ENCODE results near the gene ABCC4. TPM values are rescaled to one million over a fixed set of nuclear protein-coding genes. Genes with fewer than 3 reads are reported as not detected.
A peak's percentile ranks its signal among the peaks of the same experiment; 100 is the strongest.

ABCC4 gene
- total and polyA plus RNA-seq, 9 of the 15 experiments (the other 6 are each of a cell fraction or from before 2014, with no cell fraction given), result 9.4 to 46.1 (median 25.4) TPM

DNA sequence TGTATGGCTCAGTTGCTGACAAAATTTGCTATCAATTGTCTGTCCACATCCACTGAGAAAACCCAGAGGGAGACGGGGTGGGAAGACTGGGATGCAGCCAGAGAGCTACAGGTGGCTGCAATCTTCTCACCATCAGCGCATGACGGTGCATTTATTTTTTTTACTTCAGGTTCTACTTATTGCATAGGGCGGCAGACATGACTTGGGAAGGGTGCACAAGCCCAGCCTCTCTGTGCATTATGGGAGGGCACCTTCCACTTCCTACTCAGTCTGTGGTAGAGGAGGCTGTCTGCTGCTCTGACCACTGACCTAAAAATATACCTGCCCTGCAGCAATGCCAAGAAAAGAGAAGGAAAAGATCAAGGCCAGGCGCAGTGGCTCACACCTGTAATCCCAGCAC lies 73.1 kb downstream of the ABCC4 start:
- in situ Hi-C loops (cut with MboI) (no loop called here), intact Hi-C loops (cut with micrococcal nuclease) (loop anchor here (5.0 kb wide), 1 partner anchor 44 kb away; no protein-coding TSS in a partner anchor)
- no peaks in the 10 kb centered on the region for H3K27me3 ChIP-seq (ENCODE audit: control insufficient read depth in 2 of 2, insufficient read depth in 2 of 2, low read length in 2 of 2)
- DNase-seq (ENCODE audit: extremely low read depth in 1 of 4, low spot score in 3 of 4), result peak in 1 of 4 experiments; percentile 14
- H3K9ac ChIP-seq (ENCODE audit: insufficient read depth in 1 of 2, low read depth in 2 of 2, low read length in 2 of 2), result 0 out of 4 replicates have a peak overlapping the region, but pooled peaks of 1 of the 2 experiments have one; percentile 52
- peak overlapping the region; percentile 37; the same call in 1 of the 2 replicates for H3K4me2 ChIP-seq (ENCODE audit: insufficient read depth, low read length)
- no peaks in the 10 kb centered on the region for H4K20me1 ChIP-seq (replicated peaks; ENCODE audit: control insufficient read depth, insufficient read depth, low read length)
- H3K9me3 ChIP-seq (replicated peaks; ENCODE audit: control insufficient read depth, insufficient read depth, low read depth, low read length), result no peaks in the 10 kb centered on the region
- TF ChIP-seq C11orf30 (IDR thresholded peaks at IDR 0.05; ENCODE audit: low read depth) (peak; percentile 38; the same call in 1 of the 2 replicates), ZNF584 (CRISPR knock-in tag; IDR thresholded peaks at IDR 0.05; ENCODE audit: low read depth) (no peak), ZNF316 (IDR thresholded peaks at IDR 0.05) (peak; percentile 55; the same call in 1 of the 2 replicates), ZNF197 (CRISPR knock-in tag; IDR thresholded peaks at IDR 0.05; ENCODE audit: low read depth) (no peak), NFE2 (IDR thresholded peaks at IDR 0.05; ENCODE audit: low read depth) (peak; percentile 87), MAFG (tag; conservative IDR thresholded peaks at IDR 0.05) (peak; percentile 79), MAFF (IDR thresholded peaks at IDR 0.05; ENCODE audit: low read length) (peak; percentile 13; the same call in 1 of the 2 replicates), ZNF143 (CRISPR knock-in tag; IDR thresholded peaks at IDR 0.05) (no peak), ELF2 (CRISPR knock-in tag; IDR thresholded peaks at IDR 0.05) (no peak), RBM22 (IDR thresholded peaks at IDR 0.05; ENCODE audit: low read depth, low read length, poor library complexity, severe bottlenecking) (no peak), NFE2L1 (tag; IDR thresholded peaks at IDR 0.05; ENCODE audit: borderline replicate concordance, low read depth) (peak; percentile 55; the same call in 1 of the 2 replicates)
- TF ChIP-seq, protein P1, sequence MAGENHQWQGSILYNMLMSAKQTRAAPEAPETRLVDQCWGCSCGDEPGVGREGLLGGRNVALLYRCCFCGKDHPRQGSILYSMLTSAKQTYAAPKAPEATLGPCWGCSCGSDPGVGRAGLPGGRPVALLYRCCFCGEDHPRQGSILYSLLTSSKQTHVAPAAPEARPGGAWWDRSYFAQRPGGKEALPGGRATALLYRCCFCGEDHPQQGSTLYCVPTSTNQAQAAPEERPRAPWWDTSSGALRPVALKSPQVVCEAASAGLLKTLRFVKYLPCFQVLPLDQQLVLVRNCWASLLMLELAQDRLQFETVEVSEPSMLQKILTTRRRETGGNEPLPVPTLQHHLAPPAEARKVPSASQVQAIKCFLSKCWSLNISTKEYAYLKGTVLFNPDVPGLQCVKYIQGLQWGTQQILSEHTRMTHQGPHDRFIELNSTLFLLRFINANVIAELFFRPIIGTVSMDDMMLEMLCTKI (IDR thresholded peaks at IDR 0.05; ENCODE audit: partially characterized antibody), result no peak
- TF ChIP-seq, protein P2, sequence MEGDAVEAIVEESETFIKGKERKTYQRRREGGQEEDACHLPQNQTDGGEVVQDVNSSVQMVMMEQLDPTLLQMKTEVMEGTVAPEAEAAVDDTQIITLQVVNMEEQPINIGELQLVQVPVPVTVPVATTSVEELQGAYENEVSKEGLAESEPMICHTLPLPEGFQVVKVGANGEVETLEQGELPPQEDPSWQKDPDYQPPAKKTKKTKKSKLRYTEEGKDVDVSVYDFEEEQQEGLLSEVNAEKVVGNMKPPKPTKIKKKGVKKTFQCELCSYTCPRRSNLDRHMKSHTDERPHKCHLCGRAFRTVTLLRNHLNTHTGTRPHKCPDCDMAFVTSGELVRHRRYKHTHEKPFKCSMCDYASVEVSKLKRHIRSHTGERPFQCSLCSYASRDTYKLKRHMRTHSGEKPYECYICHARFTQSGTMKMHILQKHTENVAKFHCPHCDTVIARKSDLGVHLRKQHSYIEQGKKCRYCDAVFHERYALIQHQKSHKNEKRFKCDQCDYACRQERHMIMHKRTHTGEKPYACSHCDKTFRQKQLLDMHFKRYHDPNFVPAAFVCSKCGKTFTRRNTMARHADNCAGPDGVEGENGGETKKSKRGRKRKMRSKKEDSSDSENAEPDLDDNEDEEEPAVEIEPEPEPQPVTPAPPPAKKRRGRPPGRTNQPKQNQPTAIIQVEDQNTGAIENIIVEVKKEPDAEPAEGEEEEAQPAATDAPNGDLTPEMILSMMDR (IDR thresholded peaks at IDR 0.05 in 2 of 3, conservative IDR thresholded peaks at IDR 0.05 in 1 of 3; ENCODE audit: insufficient read depth in 2 of 3, low read depth in 1 of 3, low read length in 3 of 3), result no peak
- no peak for FAIRE-seq
- peaks cover 14% of the 10 kb centered on the region; the same call in 1 of the 3 replicates for H3K36me3 ChIP-seq (ENCODE audit: control insufficient read depth, insufficient read depth, low read length)
- H3K9me1 ChIP-seq (ENCODE audit: control insufficient read depth, insufficient read depth, low read length), result no peaks in the 10 kb centered on the region
- peak; percentile 60 for ATAC-seq
- WGBS (ENCODE audit: insufficient coverage, low coverage, missing lambda C conversion rate), result 37% methylated on average over 5 of the region's 5 CpGs
- no TSS peak for BruUV-seq (replicated peaks)
- no peak overlapping the region for H3K4me3 ChIP-seq
- H3K79me2 ChIP-seq (ENCODE audit: control insufficient read depth, insufficient read depth, low read length), result peaks cover 39% of the 10 kb centered on the region
- POLR2A ChIA-PET, result interaction anchor here (0.8 kb wide), 1 partner anchor 144 kb away, joined by 3 read pairs; no protein-coding TSS in a partner anchor
- peaks cover 4 to 32% of the 10 kb centered on the region in 2 experiments; a peak in 4 of 5 replicates for H3K4me1 ChIP-seq (replicated peaks in 1 of 2; ENCODE audit: control insufficient read depth in 2 of 2, insufficient read depth in 2 of 2, low read length in 2 of 2)
- CTCF ChIA-PET (ENCODE audit: low intra/inter-chr PET ratio), result no interaction called here
- no peak overlapping the region for H2AFZ ChIP-seq (ENCODE audit: low read depth, low read length)
- H3K27ac ChIP-seq (ENCODE audit: extremely low read depth, low read depth, low read length), result peak overlapping the region; percentile 38; the same call in 1 of the 3 replicates

Measured in K562 (cell line).